ENCODE measurements around the gene KDM8. TPM values are rescaled to one million over a fixed set of nuclear protein-coding genes. Genes with fewer than 3 reads are reported as not detected.

KDM8 gene
- total and polyA plus RNA-seq, 7 donors, result 2.2 to 7.8 (median 3.5) TPM

GRCh38 chr16:27164352-27164751 lies 39.0 kb upstream of the KDM8 start:
- intact Hi-C loops (cut with DNase I), result no loop called here
- Histone ChIP-seq H3K4me1 (no peaks in the 10 kb centered on the region), H3K36me3 (ENCODE audit: insufficient read depth in 1 of 2, low read depth in 1 of 2) (no peaks in the 10 kb centered on the region), H3K27ac (no peak overlapping the region), H3K4me3 (no peak overlapping the region), H3K27me3 (ENCODE audit: insufficient read depth in 3 of 3, low read length in 2 of 3) (peaks cover 0 to 9% (median 0%) of the 10 kb centered on the region in 3 donors), H3K9me3 (peaks cover 4% of the 10 kb centered on the region)
- TF ChIP-seq, protein P1, sequence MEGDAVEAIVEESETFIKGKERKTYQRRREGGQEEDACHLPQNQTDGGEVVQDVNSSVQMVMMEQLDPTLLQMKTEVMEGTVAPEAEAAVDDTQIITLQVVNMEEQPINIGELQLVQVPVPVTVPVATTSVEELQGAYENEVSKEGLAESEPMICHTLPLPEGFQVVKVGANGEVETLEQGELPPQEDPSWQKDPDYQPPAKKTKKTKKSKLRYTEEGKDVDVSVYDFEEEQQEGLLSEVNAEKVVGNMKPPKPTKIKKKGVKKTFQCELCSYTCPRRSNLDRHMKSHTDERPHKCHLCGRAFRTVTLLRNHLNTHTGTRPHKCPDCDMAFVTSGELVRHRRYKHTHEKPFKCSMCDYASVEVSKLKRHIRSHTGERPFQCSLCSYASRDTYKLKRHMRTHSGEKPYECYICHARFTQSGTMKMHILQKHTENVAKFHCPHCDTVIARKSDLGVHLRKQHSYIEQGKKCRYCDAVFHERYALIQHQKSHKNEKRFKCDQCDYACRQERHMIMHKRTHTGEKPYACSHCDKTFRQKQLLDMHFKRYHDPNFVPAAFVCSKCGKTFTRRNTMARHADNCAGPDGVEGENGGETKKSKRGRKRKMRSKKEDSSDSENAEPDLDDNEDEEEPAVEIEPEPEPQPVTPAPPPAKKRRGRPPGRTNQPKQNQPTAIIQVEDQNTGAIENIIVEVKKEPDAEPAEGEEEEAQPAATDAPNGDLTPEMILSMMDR (IDR thresholded peaks at IDR 0.05), result no peak
- no peak for ATAC-seq
- DNase-seq, result no peak

DNA sequence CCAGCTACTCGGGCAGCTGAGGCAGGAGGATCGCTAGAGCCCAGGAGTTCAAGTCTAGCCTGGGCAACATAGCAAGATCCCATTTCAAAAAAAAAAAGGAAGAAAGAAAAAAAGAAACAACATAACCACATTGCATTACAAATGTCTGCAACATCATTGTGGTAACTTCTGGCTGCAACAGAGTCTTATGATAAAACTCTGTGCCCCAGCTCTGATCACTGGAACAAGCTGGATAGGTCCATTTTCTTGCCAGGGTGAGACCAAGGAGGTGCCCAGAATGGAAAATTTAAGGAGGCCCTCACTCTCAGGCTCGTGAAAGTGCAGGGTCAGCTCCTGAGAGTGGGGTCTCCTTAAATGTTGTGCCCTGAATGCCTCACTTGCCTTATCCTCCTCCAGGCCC lies 37.8 kb upstream of the KDM8 start:
- 86 to 90% (median 88%) methylated on average over 3 of the region's 3 CpGs for WGBS, 3 donors
- TF ChIP-seq, protein P1 (IDR thresholded peaks at IDR 0.05), result no peak
- intact Hi-C loops (cut with DNase I), result no loop called here
- Histone ChIP-seq H3K9me3 (peaks cover 4% of the 10 kb centered on the region), H3K4me1 (no peaks in the 10 kb centered on the region), H3K36me3 (ENCODE audit: insufficient read depth in 1 of 2, low read depth in 1 of 2) (no peaks in the 10 kb centered on the region), H3K4me3 (no peak overlapping the region), H3K27ac (no peak overlapping the region), H3K27me3 (ENCODE audit: insufficient read depth in 3 of 3, low read length in 2 of 3) (peaks cover 0 to 9% (median 0%) of the 10 kb centered on the region in 3 donors)
- no peak for DNase-seq
- ATAC-seq, result no peak

DNA sequence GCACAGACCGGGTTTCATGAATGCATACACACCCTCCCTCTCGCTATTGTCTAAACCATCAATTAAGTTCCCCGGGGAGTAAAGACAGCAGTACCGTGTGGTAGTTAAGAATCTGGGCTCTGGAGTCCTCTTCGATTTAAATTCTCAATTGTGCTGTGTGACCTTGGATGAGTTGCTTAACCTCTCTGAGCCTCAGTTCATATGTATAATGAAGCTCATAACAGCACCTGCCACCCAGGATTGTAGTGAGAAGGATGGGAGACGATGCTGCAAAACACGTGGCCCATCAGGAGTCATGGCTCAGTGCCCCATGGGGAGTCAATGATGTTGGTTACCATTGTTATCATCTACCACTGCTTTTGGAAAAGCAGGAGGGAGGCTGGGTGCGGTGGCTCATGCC lies 34.5 kb upstream of the KDM8 start:
- TF ChIP-seq, protein P1 (IDR thresholded peaks at IDR 0.05), result no peak
- intact Hi-C loops (cut with DNase I), result no loop called here
- ATAC-seq (no peak), DNase-seq (no peak)
- H3K36me3 ChIP-seq (ENCODE audit: insufficient read depth in 1 of 2, low read depth in 1 of 2), result no peaks in the 10 kb centered on the region
- H3K4me3 ChIP-seq, result no peak overlapping the region
- 75 to 79% (median 76%) methylated on average over 8 of the region's 8 CpGs for WGBS, 3 donors
- no peak overlapping the region for H3K27ac ChIP-seq
- peaks cover 0 to 7% (median 0%) of the 10 kb centered on the region in 3 donors for H3K27me3 ChIP-seq (ENCODE audit: insufficient read depth in 3 of 3, low read length in 2 of 3)
- no peaks in the 10 kb centered on the region for H3K9me3 ChIP-seq
- no peaks in the 10 kb centered on the region for H3K4me1 ChIP-seq

GRCh38 chr16:27169511-27170071 lies 33.7 kb upstream of the KDM8 start:
- Histone ChIP-seq H3K9me3 (no peaks in the 10 kb centered on the region), H3K4me3 (no peak overlapping the region), H3K27me3 (ENCODE audit: insufficient read depth in 3 of 3, low read length in 2 of 3) (peaks cover 0 to 7% (median 0%) of the 10 kb centered on the region in 3 donors), H3K4me1 (no peaks in the 10 kb centered on the region), H3K36me3 (ENCODE audit: insufficient read depth in 1 of 2, low read depth in 1 of 2) (no peaks in the 10 kb centered on the region), H3K27ac (no peak overlapping the region)
- 46 to 62% (median 53%) methylated on average over 6 of the region's 6 CpGs for WGBS, 3 donors
- intact Hi-C loops (cut with DNase I), result no loop called here
- ATAC-seq, result no peak
- no peak for DNase-seq
- TF ChIP-seq, protein P1 (IDR thresholded peaks at IDR 0.05), result no peak

DNA sequence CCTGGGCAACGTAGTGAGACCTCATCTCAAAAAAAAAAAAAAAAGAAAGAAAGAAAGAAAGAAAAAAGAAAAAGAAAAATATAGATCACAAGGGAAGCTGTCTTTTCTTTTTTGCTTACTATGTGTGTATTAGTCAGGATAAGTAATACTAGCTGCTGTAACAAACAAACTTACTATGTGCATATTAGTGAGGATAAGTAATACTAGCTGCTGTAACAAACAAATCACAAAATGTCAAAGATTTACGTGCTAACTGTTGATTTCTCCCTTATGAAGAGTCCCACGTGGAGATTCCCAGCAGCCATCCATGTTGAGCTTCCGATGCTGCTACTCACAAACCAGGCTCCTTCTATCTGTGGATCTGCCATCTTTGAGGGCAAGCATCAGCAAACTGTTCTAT lies 31.7 kb upstream of the KDM8 start:
- no peaks in the 10 kb centered on the region for H3K36me3 ChIP-seq (ENCODE audit: insufficient read depth in 1 of 2, low read depth in 1 of 2)
- intact Hi-C loops (cut with DNase I), result no loop called here
- TF ChIP-seq, protein P1 (IDR thresholded peaks at IDR 0.05), result no peak

More for the DNA sequence above, 31.7 kb upstream of the KDM8 start:
- Histone ChIP-seq H3K27ac (no peak overlapping the region), H3K4me3 (no peak overlapping the region), H3K4me1 (no peaks in the 10 kb centered on the region), H3K27me3 (ENCODE audit: insufficient read depth in 3 of 3, low read length in 2 of 3) (peaks cover 0 to 6% (median 0%) of the 10 kb centered on the region in 3 donors), H3K9me3 (no peaks in the 10 kb centered on the region)
- DNase-seq, result no peak
- 48 to 95% (median 93%) methylated on average over 4 of the region's 4 CpGs for WGBS, 3 donors
- ATAC-seq, result no peak

Data from psoas muscle (tissue), 8 donors.